ENCODE measurements around the gene ARHGAP15.
"Not testable (repeated sequence)": the region's sequence is repeated elsewhere in the genome, so short reads cannot be mapped to it uniquely, and the experiment has no call there.

Gene ARHGAP15

DNA sequence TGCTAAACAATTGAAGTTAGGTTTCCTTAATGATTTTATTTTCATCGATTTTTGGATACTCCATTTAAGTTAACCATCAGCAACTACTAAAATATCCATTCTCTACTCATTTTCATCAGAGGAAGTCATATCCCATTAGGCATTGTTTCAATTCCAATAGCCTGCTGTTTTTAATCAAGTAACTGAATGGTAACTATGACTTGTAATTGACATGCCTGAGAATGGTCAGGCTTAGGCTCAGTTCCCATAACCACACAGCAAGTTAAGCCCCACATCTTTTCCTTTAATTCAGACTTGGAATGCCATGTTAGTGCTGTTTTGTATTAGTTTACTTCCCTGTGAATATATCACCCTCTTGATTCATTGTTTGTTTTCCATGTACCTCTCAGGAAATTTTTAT, 398.8 kb downstream of the ARHGAP15 start:
- no peak for DNase-seq (ENCODE audit: low read depth in 2 of 2)

DNA sequence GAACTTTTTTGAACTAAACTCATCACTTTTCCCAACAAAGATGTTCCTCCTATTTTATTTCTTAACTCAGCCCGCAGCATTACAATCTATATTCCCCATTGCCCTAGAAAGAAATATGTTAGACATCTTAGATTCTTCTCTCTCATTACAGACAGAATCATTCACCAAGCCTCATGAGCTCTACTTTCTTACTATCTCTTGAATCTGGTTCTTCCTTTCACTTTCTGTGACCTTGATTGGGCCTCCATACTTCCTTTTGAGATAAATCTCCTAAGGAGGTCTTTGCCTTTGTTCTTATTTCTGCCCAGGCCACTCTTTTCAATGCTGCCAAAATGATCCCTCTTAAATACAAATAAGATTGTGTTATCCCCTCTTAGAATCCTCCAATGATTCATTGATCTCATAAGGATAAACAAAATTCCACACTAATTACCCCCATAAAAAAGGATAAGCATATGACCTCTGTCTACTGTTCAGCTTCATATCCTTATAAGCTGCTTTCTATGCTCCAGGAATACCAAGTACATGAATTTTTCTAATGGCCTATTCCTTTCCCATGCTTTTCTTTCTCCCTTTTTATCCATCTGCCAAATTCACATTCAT, 400.0 kb downstream of the ARHGAP15 start:
- DNase-seq (ENCODE audit: low read depth in 2 of 2), result no peak

DNA sequence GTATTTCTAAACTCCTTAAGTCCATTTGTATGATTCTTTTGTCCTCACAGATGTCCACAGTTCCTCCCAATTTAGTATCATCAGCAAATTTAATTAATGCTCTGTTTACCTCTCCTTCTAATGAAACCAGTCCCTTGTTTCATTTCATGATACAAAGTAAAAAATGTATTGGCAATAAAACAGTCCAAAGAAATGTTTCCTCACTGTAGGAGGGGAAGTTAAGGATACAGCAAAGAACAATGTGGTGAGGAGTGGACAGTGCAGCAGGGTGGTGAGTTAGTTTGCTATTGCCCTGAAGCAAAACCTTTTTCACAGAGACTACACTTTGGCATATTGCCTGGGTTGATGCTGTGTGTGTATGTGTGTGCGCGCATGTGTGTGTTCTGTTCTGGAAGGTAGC, 401.5 kb downstream of the ARHGAP15 start:
- DNase-seq (ENCODE audit: low read depth in 2 of 2), result no peak

DNA sequence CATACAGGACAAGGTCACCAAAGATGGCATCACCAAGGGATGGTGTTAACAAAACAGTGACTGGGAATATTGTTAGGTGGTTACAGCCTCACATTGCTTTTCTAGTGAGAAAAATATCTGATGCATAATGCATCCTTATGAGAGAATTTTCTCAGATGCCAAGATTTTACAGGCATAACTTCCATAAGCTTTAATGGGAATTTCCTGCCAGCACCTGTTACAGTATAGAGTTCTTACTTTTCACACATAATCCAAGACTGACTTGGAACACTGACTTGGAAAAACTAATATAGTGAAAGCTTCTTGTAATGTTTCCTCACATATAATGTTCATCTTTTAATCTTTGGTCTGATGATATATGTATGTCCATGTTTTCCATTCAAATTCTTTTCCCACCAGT, 402.8 kb downstream of the ARHGAP15 start:
- DNase-seq (ENCODE audit: low read depth in 2 of 2), result no peak

DNA sequence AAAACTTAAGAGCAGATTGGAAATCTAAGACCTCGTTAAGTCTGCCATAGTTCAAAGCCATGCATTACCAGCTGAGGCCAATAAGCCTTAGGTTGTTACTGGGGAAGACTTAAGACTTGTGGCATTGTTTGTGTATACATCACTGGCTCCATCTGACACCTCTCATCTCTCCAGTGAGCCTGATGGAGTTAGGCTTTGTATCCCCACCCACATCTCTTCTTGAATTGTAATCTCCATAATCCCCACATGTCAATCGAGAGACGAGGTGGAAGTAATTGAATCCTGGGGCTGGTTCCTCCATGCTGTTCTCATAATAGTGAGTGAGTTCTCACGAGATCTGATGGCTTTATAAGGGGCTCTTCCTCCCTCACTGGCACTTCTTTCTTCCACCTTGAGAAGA, 404.6 kb downstream of the ARHGAP15 start:
- no peak for DNase-seq (ENCODE audit: low read depth in 2 of 2)

DNA sequence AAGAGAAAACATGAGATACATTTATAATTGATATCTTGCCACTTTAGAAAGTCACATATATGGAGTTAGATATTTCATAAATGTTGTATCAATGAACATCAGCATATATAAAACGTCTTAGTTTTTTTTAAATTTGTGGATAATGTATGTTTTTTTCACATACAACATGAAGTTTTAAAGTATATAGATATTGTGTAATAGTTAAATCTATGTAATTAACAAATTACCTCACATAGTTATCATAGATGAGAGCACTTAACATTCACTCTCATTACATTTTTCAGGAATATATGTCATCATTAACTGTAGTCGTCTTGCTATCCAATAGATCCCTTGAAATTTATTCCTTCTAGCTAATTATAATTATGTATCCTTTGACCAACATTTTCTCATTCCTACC, 406.6 kb downstream of the ARHGAP15 start:
- no peak for DNase-seq (ENCODE audit: low read depth in 2 of 2)

DNA sequence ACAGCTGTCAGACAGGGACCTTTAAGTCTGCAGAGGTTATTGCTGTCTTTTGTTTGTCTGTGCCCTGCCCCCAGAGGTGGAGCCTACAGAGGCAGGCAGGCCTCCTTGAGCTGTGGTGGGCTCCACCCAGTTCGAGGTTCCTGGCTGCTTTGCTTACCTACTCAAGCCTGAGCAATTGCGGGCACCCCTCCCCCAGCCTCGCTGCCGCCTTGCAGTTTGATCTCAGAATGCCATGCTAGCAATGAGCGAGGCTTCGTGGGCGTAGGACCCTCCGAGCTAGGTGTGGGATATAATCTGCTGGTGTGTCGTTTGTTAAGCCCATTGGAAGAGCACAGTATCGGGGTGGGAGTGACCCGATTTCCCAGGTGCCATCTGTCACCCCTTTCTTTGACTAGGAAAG, 412.7 kb downstream of the ARHGAP15 start:
- not testable (repeated sequence) for DNase-seq (ENCODE audit: low read depth in 2 of 2)

DNA sequence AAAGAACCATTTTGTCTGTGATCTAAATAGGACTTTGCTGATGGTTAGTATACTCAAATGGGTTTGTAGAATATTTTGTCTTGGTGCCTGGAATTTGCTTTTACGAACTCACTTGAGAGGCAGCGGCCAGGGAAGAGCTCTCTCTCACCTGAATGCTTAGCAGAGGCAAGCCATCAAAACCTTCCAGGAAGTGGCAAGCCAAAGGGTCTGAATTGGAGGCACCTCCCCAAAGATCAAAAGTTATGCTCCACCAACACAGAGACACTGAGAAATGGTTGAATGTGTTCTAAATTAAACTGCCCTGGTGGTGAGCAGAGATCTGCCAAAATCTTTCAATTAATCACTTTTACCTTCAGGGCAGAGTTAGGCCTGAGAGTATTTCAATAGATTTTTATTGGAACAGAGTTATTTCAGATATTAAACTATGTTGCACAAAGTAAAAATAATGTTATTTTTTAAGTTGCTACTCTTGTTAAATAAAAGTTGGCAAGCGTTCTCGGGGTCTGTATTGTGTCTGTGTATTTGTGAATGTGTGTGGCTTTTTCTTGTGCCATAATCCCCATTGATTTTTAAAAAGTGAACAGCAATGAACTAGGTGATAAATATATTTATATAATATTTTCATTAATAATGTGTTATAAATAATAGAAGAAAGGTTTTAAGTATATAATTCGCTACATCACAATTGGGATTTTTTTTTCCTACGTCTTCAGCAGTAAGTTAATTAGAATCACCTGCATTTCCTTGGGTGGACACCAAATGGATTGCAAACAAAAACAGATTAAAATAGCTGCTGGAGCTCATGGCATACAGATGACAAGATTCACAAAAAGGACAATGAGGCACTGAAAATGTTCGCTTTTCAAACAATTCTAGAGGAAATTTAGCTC, 416.1 kb downstream of the ARHGAP15 start:
- no peak for DNase-seq (ENCODE audit: low read depth in 2 of 2)

DNA sequence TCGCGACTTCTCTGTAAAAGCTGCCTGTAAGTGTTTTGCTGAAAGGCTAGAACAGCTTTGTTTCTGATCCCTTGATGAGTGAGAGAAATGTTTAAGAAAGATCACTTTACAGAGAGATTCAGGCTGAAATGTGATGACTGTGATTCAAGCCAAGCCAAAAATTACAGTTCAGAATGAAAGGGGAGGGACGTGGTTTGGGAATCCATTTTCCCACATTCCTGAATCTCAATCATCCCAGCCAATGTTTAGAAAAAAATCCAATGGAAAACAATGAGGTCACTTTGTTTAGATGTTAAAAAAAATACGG, 416.7 kb downstream of the ARHGAP15 start:
- DNase-seq (ENCODE audit: low read depth in 2 of 2), result no peak

DNA sequence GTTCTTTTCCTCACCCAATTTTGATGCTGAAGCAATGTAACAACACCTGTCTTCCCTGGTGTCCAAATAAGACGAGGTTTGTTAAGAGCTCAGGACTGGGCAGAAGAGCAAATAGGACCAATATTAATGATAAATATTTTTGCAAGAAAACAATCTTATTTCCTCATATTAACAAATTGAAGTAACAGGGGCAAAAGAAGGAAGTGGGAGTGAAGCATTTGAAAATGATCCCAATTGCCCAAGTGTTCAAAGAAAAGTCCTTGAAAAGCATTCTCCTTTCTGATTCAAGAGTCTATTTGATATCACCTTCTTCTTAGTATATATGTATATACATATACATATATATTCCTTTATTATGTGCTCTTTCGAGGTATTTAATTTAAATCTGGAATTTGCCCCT, 418.8 kb downstream of the ARHGAP15 start:
- no peak for DNase-seq (ENCODE audit: low read depth in 2 of 2)

DNA sequence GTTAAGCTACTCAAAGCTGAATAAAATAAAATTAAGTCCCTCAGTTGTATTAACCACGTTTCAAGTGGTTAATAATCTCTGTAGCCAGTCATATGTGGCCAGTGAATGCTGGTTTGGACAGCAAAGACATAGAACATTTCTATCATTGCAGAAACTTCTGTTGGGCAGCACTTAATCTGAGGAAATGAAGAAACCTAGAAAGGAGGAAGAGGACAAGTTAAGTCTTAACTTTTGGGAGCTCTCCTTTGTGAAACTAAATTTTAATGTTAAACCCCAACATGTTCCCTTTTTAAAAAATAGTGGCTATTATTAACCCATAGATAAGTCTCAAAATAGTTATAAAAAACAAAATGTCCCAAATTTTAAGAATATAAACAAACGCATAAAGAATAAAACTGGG, 421.3 kb downstream of the ARHGAP15 start:
- DNase-seq (ENCODE audit: low read depth in 2 of 2), result no peak

DNA sequence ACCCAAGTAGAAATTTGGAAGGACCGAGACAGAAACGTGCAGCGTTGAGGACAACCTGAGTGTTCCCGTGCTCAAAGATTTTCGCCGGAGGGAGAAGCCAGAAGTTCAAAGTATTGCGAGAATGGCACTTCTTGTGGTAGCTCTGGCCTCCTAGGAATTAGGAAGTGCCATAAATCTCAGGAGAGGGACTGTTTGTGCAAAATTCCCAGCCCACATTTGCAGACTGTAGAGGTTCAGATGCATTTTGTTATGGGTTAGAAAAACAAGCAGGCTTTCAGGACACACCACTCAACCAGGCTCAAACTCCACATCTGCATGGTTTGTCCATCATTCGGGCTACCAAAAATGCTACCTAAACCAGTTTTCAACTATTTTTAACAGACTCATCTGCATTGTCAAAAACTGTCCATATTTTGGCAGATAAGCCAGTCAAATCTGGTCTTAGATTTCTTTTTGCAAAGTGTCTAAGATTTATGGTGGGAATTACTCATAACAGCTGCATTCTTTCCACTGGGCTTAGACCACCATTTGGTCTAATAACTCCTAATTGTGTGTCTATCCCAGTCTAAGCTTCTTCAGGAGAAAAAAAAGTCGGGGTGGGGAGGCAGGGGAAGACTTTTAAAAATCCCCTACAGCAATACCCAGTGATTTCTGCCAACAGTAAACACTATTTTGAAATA, 422.9 kb downstream of the ARHGAP15 start:
- DNase-seq (ENCODE audit: low read depth in 2 of 2), result no peak

DNA sequence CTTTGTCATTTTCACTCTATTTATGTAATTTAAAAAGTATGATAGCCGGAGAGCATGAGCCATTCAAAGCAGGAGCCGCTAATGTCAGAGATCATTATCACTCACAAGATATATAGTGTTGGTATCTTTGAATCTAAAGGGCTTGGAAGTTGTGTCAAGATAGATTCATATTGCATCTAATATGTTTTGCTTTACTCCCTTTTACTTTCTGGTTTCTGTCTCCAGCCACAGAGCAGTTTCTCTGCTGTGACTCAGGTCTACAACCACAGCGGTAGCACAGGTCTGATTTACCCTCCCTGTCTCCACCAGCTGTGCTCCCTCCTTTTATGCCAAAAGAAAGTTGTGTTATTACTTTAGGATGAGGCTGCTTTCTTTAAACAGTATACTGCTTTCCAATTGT, 424.0 kb downstream of the ARHGAP15 start:
- peak in 1 of 2 donors; percentile 27 for DNase-seq (ENCODE audit: low read depth in 2 of 2)

DNA sequence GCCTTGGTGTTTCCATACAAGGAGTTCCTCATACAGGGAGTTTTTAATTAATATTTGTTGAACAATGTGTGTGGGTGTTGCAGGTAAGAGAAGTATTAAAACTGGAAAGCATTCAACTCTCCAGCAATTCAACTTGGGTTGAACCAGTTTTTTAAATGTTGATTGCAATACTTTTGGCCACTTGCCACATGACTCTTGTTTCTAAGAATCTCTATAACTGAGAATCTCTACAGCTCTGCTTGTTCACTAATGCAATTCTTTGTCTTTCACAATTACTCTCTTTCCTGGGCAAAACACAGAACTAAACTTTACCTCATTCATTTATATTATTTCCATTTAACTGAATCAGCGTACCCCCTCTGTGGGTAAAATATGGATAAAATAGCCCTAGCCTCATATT, 429.4 kb downstream of the ARHGAP15 start:
- no peak for DNase-seq (ENCODE audit: low read depth in 2 of 2)

DNA sequence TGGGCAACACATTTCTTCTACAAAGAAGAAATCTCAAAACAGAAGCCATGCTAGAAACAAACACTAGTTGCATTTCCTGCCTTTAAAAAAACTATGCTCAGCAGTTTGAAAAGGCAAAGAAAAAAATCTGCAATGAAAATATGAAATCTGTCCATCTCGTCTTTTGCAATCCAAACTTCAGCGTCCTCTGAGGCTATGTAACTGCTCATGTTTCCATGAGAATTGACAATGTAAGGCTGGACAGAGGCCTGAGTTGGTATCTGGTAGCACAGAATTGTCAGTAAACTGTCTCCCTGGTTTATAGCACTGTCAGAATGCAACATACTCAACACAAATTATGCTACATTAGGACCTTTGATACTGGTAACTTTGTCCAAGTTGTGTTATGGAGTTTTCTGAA, 429.9 kb downstream of the ARHGAP15 start:
- no peak for DNase-seq (ENCODE audit: low read depth in 2 of 2)

DNA sequence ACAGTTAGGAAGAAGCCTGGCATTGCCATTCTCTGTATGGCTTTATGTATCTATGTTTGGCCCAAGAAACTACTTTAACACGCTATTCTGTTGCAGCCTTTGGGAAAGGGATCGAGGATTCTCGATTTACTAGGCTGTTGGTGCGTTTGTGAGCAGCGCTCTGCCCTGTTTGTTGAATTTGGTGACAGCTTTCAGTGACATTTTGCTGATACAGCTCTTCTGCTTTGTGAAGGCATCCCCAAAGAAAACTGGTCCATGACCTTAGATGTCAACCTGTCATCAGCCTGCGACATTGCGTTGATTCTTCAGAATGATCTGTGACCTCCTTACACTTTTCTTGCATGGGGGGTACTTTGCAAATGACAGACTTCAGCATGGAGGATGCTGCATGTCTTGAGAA, 431.5 kb downstream of the ARHGAP15 start:
- DNase-seq (ENCODE audit: low read depth in 2 of 2), result no peak

DNA sequence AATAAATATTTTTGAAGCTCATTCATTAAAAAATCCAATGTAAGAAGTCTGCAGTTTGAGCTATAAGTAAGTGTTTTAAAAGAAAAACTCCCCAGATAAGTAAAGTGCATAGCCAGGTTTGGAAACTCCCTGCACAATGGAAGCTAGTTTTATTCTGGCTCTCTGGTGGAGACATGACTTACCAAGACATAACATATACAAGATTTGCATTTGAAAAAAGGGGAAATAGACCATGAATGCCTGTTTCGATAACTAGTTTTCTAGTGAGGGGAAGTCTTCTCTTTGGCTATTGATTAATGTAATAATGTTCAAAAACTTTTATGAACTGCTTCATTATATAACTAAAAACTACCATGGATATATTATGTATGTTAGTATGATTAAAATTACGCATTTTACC, 435.2 kb downstream of the ARHGAP15 start:
- DNase-seq (ENCODE audit: low read depth in 2 of 2), result no peak

DNA sequence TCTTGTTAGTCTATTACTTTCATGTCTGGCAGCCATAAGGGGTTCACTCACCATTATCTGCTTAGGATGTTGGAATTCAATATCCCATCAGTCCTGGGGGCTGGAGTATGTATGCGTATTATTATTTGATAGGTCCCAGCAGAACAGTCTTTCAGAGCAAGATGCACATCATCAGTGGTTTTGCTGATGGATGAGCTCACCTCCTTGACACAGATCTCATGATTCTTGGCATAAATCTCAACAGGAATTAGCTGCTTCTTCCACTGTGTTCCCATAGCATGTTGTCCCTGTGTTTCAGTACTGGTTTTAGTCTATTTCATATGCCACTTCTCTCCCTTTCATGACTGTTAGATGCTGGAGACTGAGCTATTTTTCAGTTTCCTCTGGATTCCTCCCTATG, 442.5 kb downstream of the ARHGAP15 start:
- DNase-seq (ENCODE audit: low read depth in 2 of 2), result no peak

DNA sequence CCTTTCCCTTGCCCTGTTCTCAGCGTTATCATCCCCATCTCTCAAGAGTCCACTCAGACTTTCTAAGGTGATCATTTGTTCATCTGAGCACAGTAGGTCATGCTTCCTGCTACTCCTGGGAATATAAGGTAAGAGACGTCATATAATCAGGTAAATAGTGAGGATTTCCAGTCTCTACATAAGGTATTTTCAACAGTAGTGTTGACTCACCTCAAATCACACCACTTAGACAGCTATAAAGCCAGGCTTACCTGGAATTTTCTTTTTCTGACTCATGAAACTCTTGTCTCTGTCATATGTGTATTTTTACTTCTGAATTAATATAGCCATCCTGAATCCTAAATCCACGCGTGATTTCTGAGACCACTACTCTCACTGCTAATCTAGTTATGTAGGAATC, 443.2 kb downstream of the ARHGAP15 start:
- DNase-seq (ENCODE audit: low read depth in 2 of 2), result no peak

DNA sequence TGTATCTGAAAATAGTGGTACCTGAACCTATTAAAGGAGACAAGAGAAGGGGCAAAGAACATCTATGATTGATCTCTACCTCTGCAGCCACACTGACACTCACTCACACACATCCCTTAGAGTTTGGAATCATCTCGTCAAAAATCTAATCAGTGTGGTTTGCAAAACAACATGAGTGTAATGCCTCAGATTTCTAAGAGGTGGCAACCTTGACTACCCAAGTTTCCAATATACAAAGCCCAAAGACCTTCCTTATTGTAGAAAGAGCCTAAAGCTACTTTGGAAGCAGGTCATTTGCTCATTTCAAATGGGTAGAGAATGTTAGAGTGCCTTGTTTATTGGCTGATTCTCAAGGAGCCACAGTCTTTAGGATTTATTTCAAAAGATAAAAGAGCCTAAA, 444.9 kb downstream of the ARHGAP15 start:
- DNase-seq (ENCODE audit: low read depth in 2 of 2), result no peak

DNA sequence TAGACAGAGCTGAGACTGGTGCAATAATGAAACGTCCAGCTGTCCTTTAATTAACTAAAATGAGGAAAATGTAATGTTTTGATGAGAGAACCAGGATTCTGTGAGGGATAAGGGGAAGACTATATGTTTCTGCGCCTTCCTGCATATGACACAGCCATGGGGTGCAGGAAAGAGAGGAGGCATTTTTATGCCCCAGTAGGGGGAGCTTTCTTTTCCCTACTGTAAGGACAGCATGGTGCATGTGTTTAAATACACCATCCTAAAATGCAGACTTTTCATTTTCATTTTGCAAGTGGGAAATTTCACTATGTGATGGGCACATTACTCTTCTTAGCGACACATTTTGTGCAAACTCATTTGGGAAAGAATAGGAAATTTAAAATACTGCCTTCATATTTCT, 446.1 kb downstream of the ARHGAP15 start:
- no peak for DNase-seq (ENCODE audit: low read depth in 2 of 2)

DNA sequence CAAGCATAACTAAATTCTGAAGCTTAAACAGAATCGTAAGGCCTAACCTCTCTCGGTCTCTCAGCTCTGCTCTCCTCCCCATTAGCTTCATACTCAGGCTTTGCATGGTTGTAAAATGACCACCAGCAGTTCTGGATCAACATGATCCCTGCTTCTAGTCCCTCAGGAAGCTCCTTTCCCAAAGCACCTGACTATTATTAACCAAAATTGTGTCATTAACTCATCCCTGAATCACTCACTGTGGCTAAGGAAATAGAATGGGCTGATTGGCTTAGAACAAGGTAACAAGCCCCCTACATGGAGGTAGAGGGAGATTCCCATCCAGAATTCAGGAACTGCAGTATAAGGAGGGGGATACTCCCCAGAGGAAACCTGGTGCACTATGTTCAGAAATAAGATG, 448.3 kb downstream of the ARHGAP15 start:
- no peak for DNase-seq (ENCODE audit: low read depth in 2 of 2)

DNA sequence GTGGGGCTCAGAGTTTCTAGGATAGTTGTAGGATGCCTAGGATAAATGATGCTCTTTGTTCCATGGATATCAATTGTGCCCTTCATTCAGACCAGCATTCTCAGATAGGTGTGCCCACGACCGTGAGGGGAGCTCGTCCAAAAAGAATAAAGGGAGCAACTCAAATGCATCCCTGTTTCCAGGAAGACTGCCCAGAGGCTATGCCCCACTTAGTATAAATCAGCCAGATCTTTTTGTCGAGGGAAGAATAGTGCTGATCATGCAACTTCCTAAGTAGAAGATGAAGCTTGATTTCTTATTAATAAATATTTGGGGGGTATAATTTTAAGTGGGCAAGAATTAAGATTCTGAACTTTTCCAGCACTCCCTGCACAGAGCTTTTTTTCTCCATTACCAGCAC, 450.2 kb downstream of the ARHGAP15 start:
- DNase-seq (ENCODE audit: low read depth in 2 of 2), result no peak

Data from stimulated activated CD4-positive, alpha-beta T cell treated with anti-CD3 and anti-CD28 coated beads, Interleukin-15, amount 100 ng/mL, for 48 hours (primary cell).